K562 (cell line): ENCODE measurements around the gene DPY30. TPM values are rescaled to one million over a fixed set of nuclear protein-coding genes. Genes with fewer than 3 reads are reported as not detected.

Source experiments
- ATAC-seq: fragments of 200-7000 bp; cut with Tn5 transposase; 3 replicates; pipeline ENCODE4 v1.9.1; 2020; ENCODE audit warnings: moderate library complexity
- BruUV-seq: library from RNA; stranded (reverse); fragments of 400-500 nt; replicated peaks from 2 replicates; lab custom pipeline; 2021; lab: Mats Ljungman, UMichigan
- CTCF ChIA-PET: fragments of 300-600 bp; formaldehyde crosslinking; extraction: SDS; loops from one replicate; lab custom pipeline; 2021; ENCODE audit warnings: low intra/inter-chr PET ratio; lab: Yijun Ruan, JAX
- POLR2A ChIA-PET: fragments of 300-600, 350-650 bp; sonication (Branson Sonifier 250); formaldehyde crosslinking; extraction: SDS; loops from one replicate; lab custom pipeline; 2021; ENCODE audit warnings: antibody characterized with exemption, inconsistent platforms; lab: Yijun Ruan, JAX
- DNase-seq, 4 experiments: peaks; one replicate each; pipeline versions ENCODE4 v3.0.0 to v3.0.0-alpha.2; 2011 to 2018; ENCODE audit warnings: low spot score in 3 of 4, mixed read lengths in 3 of 4; ENCODE audit errors: extremely low read depth in 1 of 4
- FAIRE-seq: peaks from 2 replicates; lab custom pipeline; 2011; peaks lifted over from hg19 to GRCh38; lab: Jason Lieb, UNC
- H2AFZ ChIP-seq: 2 replicates; pipeline ENCODE4 v1.6.0; 2011; ENCODE audit warnings: low read depth, low read length, control low read depth, inconsistent platforms
- H3K27ac ChIP-seq: fragments of 200-600 bp; 3 replicates; pipeline ENCODE4 v1.8.0; 2011; ENCODE audit warnings: low read depth, mild to moderate bottlenecking, control low read depth, inconsistent platforms, low read length, moderate library complexity, mixed read lengths; ENCODE audit errors: extremely low read depth
- H3K27me3 ChIP-seq, 2 experiments: fragments of 300-600 bp in 1 of 2; 2 replicates in 1 of 2; 3 replicates in 1 of 2; pipeline versions ENCODE4 v1.6.0 to v1.8.0; 2011; ENCODE audit warnings: inconsistent platforms in 2 of 2, low read length in 2 of 2, mild to moderate bottlenecking in 1 of 2, mixed read lengths in 1 of 2, moderate library complexity in 1 of 2; ENCODE audit not compliant: control insufficient read depth in 2 of 2, insufficient read depth in 2 of 2
- H3K36me3 ChIP-seq: fragments of 300-600 bp; 3 replicates; pipeline ENCODE4 v1.8.0; 2011; ENCODE audit warnings: mild to moderate bottlenecking, low read length, inconsistent platforms; ENCODE audit not compliant: control insufficient read depth, insufficient read depth
- H3K4me1 ChIP-seq, 2 experiments: fragments of 200-600 bp in 1 of 2; replicated peaks in 1 of 2; 2 replicates in 1 of 2; 3 replicates in 1 of 2; pipeline versions ENCODE4 v1.5.1 to v1.8.0; 2011; ENCODE audit warnings: inconsistent platforms in 2 of 2, low read length in 2 of 2, mild to moderate bottlenecking in 1 of 2, mixed read lengths in 1 of 2, moderate library complexity in 1 of 2; ENCODE audit not compliant: control insufficient read depth in 2 of 2, insufficient read depth in 2 of 2
- H3K4me2 ChIP-seq: 2 replicates; pipeline ENCODE4 v1.6.1; 2011; ENCODE audit warnings: low read length, control low read depth, inconsistent platforms, mixed read lengths; ENCODE audit not compliant: insufficient read depth
- H3K4me3 ChIP-seq: fragments of 200-600 bp; sonication (generic), shearing (Covaris generic); 2 replicates; pipeline ENCODE4 v1.5.1; 2016; ENCODE audit warnings: control low read depth, inconsistent platforms
- H3K79me2 ChIP-seq: fragments of 200-600 bp; 3 replicates; pipeline ENCODE4 v1.8.0; 2011; ENCODE audit warnings: low read length, inconsistent platforms; ENCODE audit not compliant: control insufficient read depth, insufficient read depth
- H3K9ac ChIP-seq, 2 experiments: 2 replicates each; pipeline versions ENCODE4 v1.6.0 to v1.6.1; 2011; ENCODE audit warnings: low read depth in 2 of 2, low read length in 2 of 2, control low read depth in 1 of 2, inconsistent platforms in 1 of 2, mild to moderate bottlenecking in 1 of 2, mixed read lengths in 1 of 2; ENCODE audit not compliant: insufficient read depth in 1 of 2
- H3K9me1 ChIP-seq: one replicate; pipeline ENCODE4 v1.6.0; 2011; ENCODE audit warnings: inconsistent platforms, mild to moderate bottlenecking, low read length, moderate library complexity; ENCODE audit not compliant: control insufficient read depth, insufficient read depth
- H3K9me3 ChIP-seq: replicated peaks from 2 replicates; pipeline ENCODE4 v1.5.1; 2011; ENCODE audit warnings: low read depth, low read length, inconsistent platforms; ENCODE audit not compliant: control insufficient read depth, insufficient read depth
- H4K20me1 ChIP-seq: replicated peaks from 2 replicates; pipeline ENCODE4 v1.6.1; 2011; ENCODE audit warnings: low read length, inconsistent platforms, mixed read lengths; ENCODE audit not compliant: control insufficient read depth, insufficient read depth
- CEBPB ChIP-seq: fragments of 450-650 bp; IDR thresholded peaks from 2 replicates; pipeline ENCODE4 v1.6.1; 2016; ENCODE audit warnings: missing genetic modification characterization, missing compliant biosample characterization
- ETS1 ChIP-seq: conservative IDR thresholded peaks from 2 replicates; pipeline ENCODE4 v1.6.1; 2011; ENCODE audit warnings: low read depth, mild to moderate bottlenecking, low read length; ENCODE audit not compliant: control insufficient read depth
- HDAC3 ChIP-seq: fragments of 450-650 bp; IDR thresholded peaks from 2 replicates; pipeline ENCODE4 v1.6.1; 2018; ENCODE audit warnings: borderline replicate concordance, mild to moderate bottlenecking, moderate library complexity; ENCODE audit not compliant: partially characterized antibody
- JUND ChIP-seq, 2 experiments: IDR thresholded peaks; 2 replicates in 1 of 2; 3 replicates in 1 of 2; pipeline ENCODE4 v1.6.1; 2011; ENCODE audit warnings: borderline replicate concordance in 2 of 2, low read depth in 2 of 2, low read length in 2 of 2, improper control_type of control experiment in 1 of 2, missing biosample characterization in 1 of 2, missing genetic modification characterization in 1 of 2, missing genetic modification reagents in 1 of 2
- NR2C2 ChIP-seq, 2 experiments: fragments of 200-800 bp in 1 of 2; sonication (Bioruptor generic) in 1 of 2; sonication (generic) in 1 of 2; formaldehyde crosslinking in 1 of 2; IDR thresholded peaks; 2 replicates each; pipeline versions ENCODE4 v1.6.1 to v1.8.0; 2016 to 2022; ENCODE audit warnings: mild to moderate bottlenecking in 1 of 2, missing compliant biosample characterization in 1 of 2, missing genetic modification characterization in 1 of 2, missing genetic modification reagents in 1 of 2
- SNRNP70 ChIP-seq: fragments of 200-400 bp; formaldehyde crosslinking; optimal IDR thresholded peaks from 2 replicates; pipeline ENCODE3; 2017; ENCODE audit warnings: low read depth, low read length
- SP1 ChIP-seq: sonication (generic); formaldehyde crosslinking; IDR thresholded peaks from 2 replicates; pipeline ENCODE4 v1.8.1; 2022; ENCODE audit warnings: mild to moderate bottlenecking, missing genetic modification reagents
- ZNF280B ChIP-seq: fragments of 250-450 bp; sonication (Bioruptor Pico); IDR thresholded peaks from 2 replicates; pipeline ENCODE4 v1.5.1; 2021; ENCODE audit warnings: mild to moderate bottlenecking
- ZNF384 ChIP-seq: IDR thresholded peaks from 2 replicates; pipeline ENCODE4 v1.6.1; 2012; ENCODE audit warnings: low read depth, low read length, improper control_type of control experiment
- WGBS: fragments of 100-300 bp; shearing (Covaris generic); methylation state at CpG from one replicate; pipeline ENCODE4 v1.1.6; 2016; ENCODE audit warnings: low coverage, mixed read lengths; ENCODE audit not compliant: insufficient coverage; ENCODE audit errors: missing lambda C conversion rate; 5-methylcytosine and 5-hydroxymethylcytosine counted together
- in situ Hi-C: fragments of 300-500 bp; cut with MboI; formaldehyde crosslinking; loops from 4 replicates; pipeline ENCODE4 v1.15.0; 2018; ENCODE audit warnings: inconsistent platforms, mixed read lengths
- intact Hi-C: fragments of 100-400 bp; cut with micrococcal nuclease; formaldehyde crosslinking; loops from 2 replicates; pipeline ENCODE4 v1.14.2; 2022
- polyA plus RNA-seq, 8 experiments: library from polyadenylated mRNA; depleted of rRNA in 4 of 8; stranded (reverse) in 5 of 8; unstranded in 3 of 8; fragments of >200 nt; fragmentation: Nextera tagmentation in 2 of 8; fragmentation: Illumina TruSeq in 1 of 8; extraction: Ambion mirVana in 2 of 8; extraction: Trizol in 1 of 8; gene quantifications; 2 replicates each; pipeline versions ENCODE4 v1.2.1 to v1.2.3, GENCODE V29; 2011 to 2014; ENCODE audit warnings: inconsistent platforms in 1 of 8, missing spikeins in 1 of 8
- total RNA-seq, 7 experiments: library from RNA; depleted of rRNA in 6 of 7; stranded (reverse); fragments of >200 nt in 6 of 7; fragmentation: Illumina TruSeq in 2 of 7; extraction: Trizol in 2 of 7; gene quantifications; 2 replicates each; pipeline versions ENCODE4 v1.2.1 to v1.2.3, GENCODE V29; 2011 to 2021; ENCODE audit warnings: low replicate concordance in 1 of 7
- TF ChIP-seq, protein P1 (sequence below): fragments of 450-650 bp; IDR thresholded peaks from 2 replicates; pipeline ENCODE4 v1.6.1; 2016; ENCODE audit warnings: missing biosample characterization, missing genetic modification characterization

DPY30 gene
- total and polyA plus RNA-seq, 9 of the 15 experiments (the other 6 are each of a cell fraction or from before 2014, with no cell fraction given) = 64.6 to 402 (median 116) TPM

DNA sequence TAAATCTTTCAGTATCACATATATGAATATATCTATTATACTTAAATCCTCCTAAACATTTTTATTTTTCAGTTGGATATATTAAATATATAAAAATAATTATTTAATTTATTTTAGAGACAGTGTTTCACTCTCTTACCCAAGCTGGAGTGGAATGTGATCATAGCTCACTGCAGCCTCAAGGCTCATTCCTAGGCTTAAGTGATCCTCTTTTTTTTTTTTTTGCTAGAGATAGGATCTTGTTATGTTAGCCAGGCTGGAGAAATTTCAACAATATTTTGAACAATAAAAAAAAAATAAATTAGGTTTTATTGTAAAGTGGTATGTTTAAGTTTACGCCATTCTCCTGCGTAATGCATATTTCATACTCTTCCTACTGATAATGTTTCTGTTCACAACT is 27.9 kb upstream of the DPY30 start:
- no peak overlapping the region for H2AFZ ChIP-seq
- WGBS = 93% methylated on average over 2 of the region's 2 CpGs
- H3K4me2 ChIP-seq = no peak overlapping the region
- peak; percentile 77 for TF ChIP-seq ZNF384
- TF ChIP-seq SP1 (CRISPR knock-in tag) = no peak
- no peak for TF ChIP-seq ZNF280B (CRISPR knock-in tag)
- no peak overlapping the region for H3K27ac ChIP-seq
- H3K4me1 ChIP-seq = peaks cover 12 to 32% of the 10 kb centered on the region in 2 experiments; a peak in 4 of 5 replicates
- FAIRE-seq (no peak), DNase-seq (no peak), ATAC-seq (no peak)
- H3K36me3 ChIP-seq = peaks cover 12% of the 10 kb centered on the region
- in situ Hi-C loops (no loop called here), intact Hi-C loops (loop anchor here (5.0 kb wide), 1 partner anchor 210 kb away; the partner anchor contains the start of gene YIPF4)
- no TSS peak for BruUV-seq
- H3K9ac ChIP-seq = no peak overlapping the region
- no peaks in the 10 kb centered on the region for H3K9me3 ChIP-seq
- ChIA-PET CTCF (no interaction called here), POLR2A (no interaction called here)
- H3K79me2 ChIP-seq = peaks cover 52% of the 10 kb centered on the region
- no peaks in the 10 kb centered on the region for H3K9me1 ChIP-seq
- no peak overlapping the region for H3K4me3 ChIP-seq
- no peaks in the 10 kb centered on the region for H4K20me1 ChIP-seq
- H3K27me3 ChIP-seq = no peaks in the 10 kb centered on the region

DNA sequence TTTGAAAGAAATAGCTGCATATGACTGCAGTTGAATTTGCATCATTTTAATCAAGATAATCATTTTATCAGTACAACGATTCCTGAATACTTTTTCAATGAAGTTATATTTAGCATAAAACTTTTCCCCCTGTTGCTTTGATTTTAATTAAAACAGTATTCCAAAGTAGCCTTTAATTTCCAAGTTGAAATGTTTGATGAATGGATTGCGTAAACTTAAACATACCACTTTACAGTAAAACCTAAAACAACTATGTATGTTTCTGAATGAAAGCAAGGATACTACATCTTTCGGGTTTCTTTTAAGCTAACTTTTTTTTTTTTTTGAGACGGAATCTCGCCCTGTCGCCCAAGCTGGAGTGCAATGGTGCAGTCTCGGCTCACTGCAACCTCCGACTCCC is 25.1 kb upstream of the DPY30 start:
- BruUV-seq = TSS peak; percentile 69
- no peak for FAIRE-seq
- TF ChIP-seq NR2C2 (CRISPR knock-in tag; IDR thresholded peaks at IDR 0.05) (no peak), NR2C2 (tag; IDR thresholded peaks at IDR 0.05) (no peak), CEBPB (tag) (peak; percentile 82), ETS1 (no peak), HDAC3 (no peak), SNRNP70 (no peak), JUND (IDR thresholded peaks at IDR 0.05; ENCODE audit: borderline replicate concordance, low read depth, low read length) (no peak), JUND (tag; IDR thresholded peaks at IDR 0.05; ENCODE audit: borderline replicate concordance, low read depth, low read length) (no peak)
- TF ChIP-seq, protein P1, sequence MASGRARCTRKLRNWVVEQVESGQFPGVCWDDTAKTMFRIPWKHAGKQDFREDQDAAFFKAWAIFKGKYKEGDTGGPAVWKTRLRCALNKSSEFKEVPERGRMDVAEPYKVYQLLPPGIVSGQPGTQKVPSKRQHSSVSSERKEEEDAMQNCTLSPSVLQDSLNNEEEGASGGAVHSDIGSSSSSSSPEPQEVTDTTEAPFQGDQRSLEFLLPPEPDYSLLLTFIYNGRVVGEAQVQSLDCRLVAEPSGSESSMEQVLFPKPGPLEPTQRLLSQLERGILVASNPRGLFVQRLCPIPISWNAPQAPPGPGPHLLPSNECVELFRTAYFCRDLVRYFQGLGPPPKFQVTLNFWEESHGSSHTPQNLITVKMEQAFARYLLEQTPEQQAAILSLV (tag) = 0 out of 2 replicates have a peak, but pooled peaks have one; percentile 11

More for the DNA sequence above, 25.1 kb upstream of the DPY30 start:
- H3K9me1 ChIP-seq = no peaks in the 10 kb centered on the region
- no peak for DNase-seq
- WGBS = 64% methylated on average over 8 of the region's 8 CpGs
- peaks cover 28% of the 10 kb centered on the region for H3K79me2 ChIP-seq
- in situ Hi-C loops (no loop called here), intact Hi-C loops (loop anchor here (5.0 kb wide), 1 partner anchor 213 kb away; the partner anchor contains the start of gene YIPF4)
- CTCF ChIA-PET = no interaction called here
- peak overlapping the region; percentile 89; the same call in 1 of the 3 replicates for H3K27ac ChIP-seq
- H3K4me2 ChIP-seq = peak overlapping the region; percentile 94
- no peaks in the 10 kb centered on the region for H4K20me1 ChIP-seq
- POLR2A ChIA-PET = interaction anchor here (1.5 to 3.2 kb wide), 2 partner anchors 10 to 100 kb away, joined by 4 to 30 read pairs; partner anchors contain the start of gene SLC30A6
- no peaks in the 10 kb centered on the region for H3K9me3 ChIP-seq
- peak overlapping the region; percentile 96 for H3K4me3 ChIP-seq
- no peaks in the 10 kb centered on the region for H3K27me3 ChIP-seq
- H2AFZ ChIP-seq = peak overlapping the region; percentile 81; the same call in 1 of the 2 replicates
- H3K36me3 ChIP-seq = peaks cover 3% of the 10 kb centered on the region; the same call in 2 of the 3 replicates
- ATAC-seq = no peak
- peak overlapping the region; percentile 65 to 81; a peak in 3 of 4 replicates for H3K9ac ChIP-seq
- H3K4me1 ChIP-seq = peaks cover 5 to 43% of the 10 kb centered on the region in 2 experiments; a peak in 3 of 5 replicates
